Measurements from ENCODE around the gene TAOK1.

- no peak for TF ChIP-seq CTCF (IDR thresholded peaks at IDR 0.05; ENCODE audit: low read depth, low read length)
- TF ChIP-seq EZH2phosphoT487 (IDR thresholded peaks at IDR 0.05; ENCODE audit: low read depth), result no peak
Observed at GRCh38 chr17:29344201-29344856, 45.8 kb upstream of the TAOK1 start.

Measured in OCI-LY3 (cell line).